Measurements from ENCODE around the gene GTF2H1.
"Not testable (repeated sequence)": the region's sequence is repeated elsewhere in the genome, so short reads cannot be mapped to it uniquely, and the experiment has no call there.

The GTF2H1 gene

DNA sequence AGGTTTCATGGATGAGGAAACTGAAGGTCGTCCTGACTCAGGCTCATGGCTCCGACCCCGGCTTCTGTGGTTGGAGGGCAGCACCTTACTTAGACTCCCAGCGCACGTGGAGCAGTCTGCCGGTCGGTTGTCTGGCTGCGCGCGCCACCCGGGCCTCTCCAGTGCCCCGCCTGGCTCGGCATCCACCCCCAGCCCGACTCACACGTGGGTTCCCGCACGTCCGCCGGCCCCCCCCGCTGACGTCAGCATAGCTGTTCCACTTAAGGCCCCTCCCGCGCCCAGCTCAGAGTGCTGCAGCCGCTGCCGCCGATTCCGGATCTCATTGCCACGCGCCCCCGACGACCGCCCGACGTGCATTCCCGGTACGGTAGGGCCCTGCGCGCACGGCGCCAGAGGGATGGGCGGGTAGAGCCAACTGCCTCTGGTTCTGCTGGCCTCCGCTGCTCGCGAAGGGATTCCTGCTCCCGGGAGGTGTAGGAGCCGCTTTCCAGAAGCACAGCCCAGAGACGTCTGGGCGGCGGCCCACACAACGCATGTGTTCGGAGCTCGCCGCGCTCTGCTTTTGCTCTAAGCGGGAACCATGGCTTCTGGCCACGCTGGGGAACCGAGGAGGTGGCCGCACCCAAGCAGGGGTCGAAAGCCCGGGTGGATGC, 72.0 kb downstream of the GTF2H1 start, which contains the start of gene LDHA:
Gene LDHA (plus strand): TSS at position 289 of the 653 bp plus-strand sequence. CDS start 2,280 bp downstream, outside the sequence.
- peak within 1 kb of the TSS; percentile 97 for H3K4me3 ChIP-seq (ENCODE audit: low read depth, low read length)
- H3K9me3 ChIP-seq (ENCODE audit: severe bottlenecking): no peaks in the 10 kb centered on the region
- TF ChIP-seq, protein P1, sequence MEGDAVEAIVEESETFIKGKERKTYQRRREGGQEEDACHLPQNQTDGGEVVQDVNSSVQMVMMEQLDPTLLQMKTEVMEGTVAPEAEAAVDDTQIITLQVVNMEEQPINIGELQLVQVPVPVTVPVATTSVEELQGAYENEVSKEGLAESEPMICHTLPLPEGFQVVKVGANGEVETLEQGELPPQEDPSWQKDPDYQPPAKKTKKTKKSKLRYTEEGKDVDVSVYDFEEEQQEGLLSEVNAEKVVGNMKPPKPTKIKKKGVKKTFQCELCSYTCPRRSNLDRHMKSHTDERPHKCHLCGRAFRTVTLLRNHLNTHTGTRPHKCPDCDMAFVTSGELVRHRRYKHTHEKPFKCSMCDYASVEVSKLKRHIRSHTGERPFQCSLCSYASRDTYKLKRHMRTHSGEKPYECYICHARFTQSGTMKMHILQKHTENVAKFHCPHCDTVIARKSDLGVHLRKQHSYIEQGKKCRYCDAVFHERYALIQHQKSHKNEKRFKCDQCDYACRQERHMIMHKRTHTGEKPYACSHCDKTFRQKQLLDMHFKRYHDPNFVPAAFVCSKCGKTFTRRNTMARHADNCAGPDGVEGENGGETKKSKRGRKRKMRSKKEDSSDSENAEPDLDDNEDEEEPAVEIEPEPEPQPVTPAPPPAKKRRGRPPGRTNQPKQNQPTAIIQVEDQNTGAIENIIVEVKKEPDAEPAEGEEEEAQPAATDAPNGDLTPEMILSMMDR (IDR thresholded peaks at IDR 0.05; ENCODE audit: low read depth, low read length): no peak
- peak; percentile 99 for DNase-seq
- peaks cover 33% of the 10 kb centered on the region for H3K36me3 ChIP-seq
- peak within 1 kb of the TSS; percentile 96 for H3K27ac ChIP-seq
- no peaks in the 10 kb centered on the region for H3K27me3 ChIP-seq (ENCODE audit: insufficient read depth, low read depth, severe bottlenecking)

DNA sequence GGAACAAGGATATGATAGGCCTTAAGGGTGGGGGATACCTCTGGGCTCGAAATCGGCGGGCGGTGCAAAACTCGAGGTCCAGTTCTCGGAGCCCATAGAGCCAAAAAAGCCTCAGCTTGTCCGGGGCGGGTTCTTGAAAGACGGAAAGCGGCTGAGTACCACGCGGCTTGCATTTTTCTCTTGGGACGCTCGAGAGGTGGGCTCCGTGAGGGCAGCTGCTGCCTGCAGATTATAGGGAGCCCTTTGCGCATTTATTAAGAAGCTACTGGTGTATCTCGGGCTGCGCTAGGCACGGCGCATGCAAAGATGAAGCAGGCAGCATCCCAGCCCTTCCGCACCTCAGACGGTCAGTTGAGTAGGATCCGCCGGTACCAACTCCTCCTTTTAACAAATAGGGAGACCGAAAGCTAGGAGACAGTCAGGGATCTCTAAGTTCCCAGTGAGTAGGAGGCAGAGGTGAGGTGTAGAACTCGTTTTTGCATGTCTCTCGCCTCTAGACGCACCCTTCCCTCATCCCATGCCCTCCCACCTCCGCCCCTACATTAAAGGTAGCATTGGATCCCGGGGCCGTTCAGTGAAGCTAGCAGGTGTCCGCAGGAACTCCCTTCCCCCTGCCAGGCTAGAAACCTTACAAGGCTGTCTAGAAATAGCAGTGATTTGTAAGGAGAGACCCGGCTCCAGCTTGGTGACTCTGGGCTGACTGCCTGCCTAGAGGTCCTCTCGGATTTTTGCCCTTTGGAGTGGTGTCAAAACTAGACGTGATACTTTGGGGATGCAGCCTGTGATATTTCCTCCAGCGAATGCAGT, 72.8 kb downstream of the GTF2H1 start:
- TF ChIP-seq, protein P1 (IDR thresholded peaks at IDR 0.05; ENCODE audit: low read depth, low read length): no peak
- DNase-seq: peak; percentile 20
- peak overlapping the region; percentile 97 for H3K4me3 ChIP-seq (ENCODE audit: low read depth, low read length)
- H3K27me3 ChIP-seq (ENCODE audit: insufficient read depth, low read depth, severe bottlenecking): no peaks in the 10 kb centered on the region
- H3K27ac ChIP-seq: peak overlapping the region; percentile 96
- peaks cover 40% of the 10 kb centered on the region for H3K36me3 ChIP-seq
- no peaks in the 10 kb centered on the region for H3K9me3 ChIP-seq (ENCODE audit: severe bottlenecking)

- peak overlapping the region; percentile 96 for H3K27ac ChIP-seq
- peak overlapping the region; percentile 97 for H3K4me3 ChIP-seq (ENCODE audit: low read depth, low read length)
- TF ChIP-seq, protein P1 (IDR thresholded peaks at IDR 0.05; ENCODE audit: low read depth, low read length): no peak
- peaks cover 47% of the 10 kb centered on the region for H3K36me3 ChIP-seq
- peak; percentile 98 for DNase-seq
- no peaks in the 10 kb centered on the region for H3K9me3 ChIP-seq (ENCODE audit: severe bottlenecking)
- H3K27me3 ChIP-seq (ENCODE audit: insufficient read depth, low read depth, severe bottlenecking): no peaks in the 10 kb centered on the region
These were observed 73.6 kb downstream of the GTF2H1 start for GRCh38 chr11:18395735-18396504.

DNA sequence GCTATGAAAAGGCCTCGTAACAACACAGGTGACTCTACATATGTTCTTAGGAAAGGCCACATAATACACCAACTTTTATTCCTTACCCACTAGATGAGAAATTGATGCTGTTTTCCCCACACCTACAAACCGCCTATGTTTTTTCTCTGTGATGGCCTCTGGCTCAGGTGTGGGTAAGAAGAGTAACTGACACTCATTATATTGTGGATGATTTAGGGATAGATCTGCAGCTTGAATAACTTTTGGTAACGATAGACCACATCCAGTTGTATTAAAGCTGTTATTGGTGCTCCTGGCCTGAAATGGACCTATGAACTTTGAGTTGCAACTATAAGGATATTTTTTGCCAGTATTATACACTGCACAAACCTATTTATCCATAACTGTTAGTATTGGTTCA, 75.6 kb downstream of the GTF2H1 start:
- no peak overlapping the region for H3K27ac ChIP-seq
- H3K27me3 ChIP-seq (ENCODE audit: insufficient read depth, low read depth, severe bottlenecking): no peaks in the 10 kb centered on the region
- peaks cover 65% of the 10 kb centered on the region for H3K36me3 ChIP-seq
- no peak overlapping the region for H3K4me3 ChIP-seq (ENCODE audit: low read depth, low read length)
- TF ChIP-seq, protein P1 (IDR thresholded peaks at IDR 0.05; ENCODE audit: low read depth, low read length): no peak
- no peak for DNase-seq
- no peaks in the 10 kb centered on the region for H3K9me3 ChIP-seq (ENCODE audit: severe bottlenecking)

DNA sequence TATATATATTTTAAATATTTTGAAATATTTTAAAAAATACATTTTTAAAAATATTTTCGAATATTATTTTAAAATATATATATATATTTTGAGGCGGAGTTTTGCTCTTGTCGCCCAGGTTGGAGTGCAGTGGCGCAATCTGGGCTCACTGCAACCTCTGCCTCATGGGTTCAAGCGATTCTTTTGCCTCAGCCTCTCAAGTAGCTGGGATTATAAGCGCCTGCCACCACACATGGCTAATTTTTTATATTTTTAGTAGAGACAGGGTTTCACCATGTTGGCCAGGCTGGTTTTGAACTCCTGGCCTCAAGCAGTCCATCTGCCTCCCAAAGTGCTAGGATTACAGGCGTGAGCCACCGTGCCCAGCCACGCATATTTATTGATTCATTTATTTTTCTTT, 78.7 kb downstream of the GTF2H1 start:
- H3K27ac ChIP-seq; H3K9me3 ChIP-seq (ENCODE audit: severe bottlenecking): not testable (repeated sequence)
- peaks cover 92% of the 10 kb centered on the region for H3K36me3 ChIP-seq

DNA sequence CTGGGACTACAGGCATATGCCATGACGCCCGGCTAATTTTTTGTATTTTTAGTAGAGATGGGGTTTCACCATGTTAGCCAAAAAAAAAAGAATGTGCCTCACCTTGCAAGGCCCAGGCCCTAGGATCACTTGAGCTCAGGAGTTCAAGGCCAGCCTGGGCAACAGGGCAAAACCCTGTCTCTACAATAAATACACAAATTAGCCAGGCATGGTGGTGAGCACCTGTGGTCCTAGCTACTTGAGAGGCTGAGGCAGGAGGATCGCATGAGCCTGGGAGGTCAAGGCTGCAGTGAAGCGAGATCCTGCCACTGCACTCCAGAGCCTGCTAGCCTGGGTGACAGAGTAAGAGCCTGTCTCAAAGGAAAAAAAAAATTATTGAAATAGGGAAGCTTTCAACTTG, 81.7 kb downstream of the GTF2H1 start:
- TF ChIP-seq, protein P1 (IDR thresholded peaks at IDR 0.05; ENCODE audit: low read depth, low read length): no peak
- no peak overlapping the region for H3K4me3 ChIP-seq (ENCODE audit: low read depth, low read length)
- no peak overlapping the region for H3K27ac ChIP-seq
- H3K27me3 ChIP-seq (ENCODE audit: insufficient read depth, low read depth, severe bottlenecking): no peaks in the 10 kb centered on the region
- H3K9me3 ChIP-seq (ENCODE audit: severe bottlenecking): no peaks in the 10 kb centered on the region
- peaks cover 94% of the 10 kb centered on the region for H3K36me3 ChIP-seq
- DNase-seq: no peak

More for the DNA sequence above, 78.7 kb downstream of the GTF2H1 start:
- H3K4me3 ChIP-seq (ENCODE audit: low read depth, low read length); H3K27me3 ChIP-seq (ENCODE audit: insufficient read depth, low read depth, severe bottlenecking); DNase-seq: not testable (repeated sequence)

DNA sequence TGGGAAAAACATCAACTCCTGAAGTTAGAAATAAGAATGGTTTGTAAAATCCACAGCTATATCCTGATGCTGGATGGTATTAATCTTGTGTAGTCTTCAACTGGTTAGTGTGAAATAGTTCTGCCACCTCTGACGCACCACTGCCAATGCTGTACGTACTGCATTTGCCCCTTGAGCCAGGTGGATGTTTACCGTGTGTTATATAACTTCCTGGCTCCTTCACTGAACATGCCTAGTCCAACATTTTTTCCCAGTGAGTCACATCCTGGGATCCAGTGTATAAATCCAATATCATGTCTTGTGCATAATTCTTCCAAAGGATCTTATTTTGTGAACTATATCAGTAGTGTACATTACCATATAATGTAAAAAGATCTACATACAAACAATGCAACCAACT, 85.0 kb downstream of the GTF2H1 start:
- H3K36me3 ChIP-seq: peaks cover 63% of the 10 kb centered on the region
- not testable (repeated sequence) for H3K9me3 ChIP-seq (ENCODE audit: severe bottlenecking); H3K27ac ChIP-seq; H3K27me3 ChIP-seq (ENCODE audit: insufficient read depth, low read depth, severe bottlenecking); DNase-seq; H3K4me3 ChIP-seq (ENCODE audit: low read depth, low read length)

Data from WERI-Rb-1 (cell line).